BJ (cell line): ENCODE measurements around the gene RIMKLB. TPM values are rescaled to one million over a fixed set of nuclear protein-coding genes. Genes with fewer than 3 reads are reported as not detected.
A peak's percentile ranks its signal among the peaks of the same experiment; 100 is the strongest.
"Not testable (repeated sequence)": the region's sequence is repeated elsewhere in the genome, so short reads cannot be mapped to it uniquely, and the experiment has no call there.

Experiments
- CTCF ChIA-PET: fragments of 350-600 bp; formaldehyde crosslinking; extraction: SDS; loops from one replicate; lab custom pipeline; 2021; ENCODE audit warnings: antibody characterized with exemption, inconsistent platforms; lab: Yijun Ruan, JAX
- POLR2A ChIA-PET: fragments of 300-600 bp; sonication (Branson Sonifier 250); formaldehyde crosslinking; extraction: SDS; loops from one replicate; lab custom pipeline; 2021; ENCODE audit warnings: antibody characterized with exemption; lab: Charles Lee
- DNase-seq: peaks from one replicate; pipeline ENCODE4 v3.0.0-alpha.2; 2011; ENCODE audit warnings: low read depth
- H3K27me3 ChIP-seq: 2 replicates; pipeline ENCODE4 v1.6.0; 2011; ENCODE audit warnings: low read length; ENCODE audit not compliant: control insufficient read depth, insufficient read depth
- H3K36me3 ChIP-seq: 2 replicates; pipeline ENCODE4 v1.5.1; 2011; ENCODE audit warnings: low read length; ENCODE audit not compliant: control insufficient read depth, insufficient read depth
- H3K4me3 ChIP-seq: 2 replicates; pipeline ENCODE4 v1.5.1; 2011; ENCODE audit warnings: low read depth, mild to moderate bottlenecking, control low read depth, low read length
- CTCF ChIP-seq: IDR thresholded peaks from 2 replicates; pipeline ENCODE4 v1.5.1; 2011; ENCODE audit warnings: low read depth, mild to moderate bottlenecking, control low read depth, inconsistent platforms, low read length, moderate library complexity; ENCODE audit not compliant: insufficient read depth
- polyA plus RNA-seq: library from polyadenylated mRNA; depleted of rRNA; stranded (reverse); fragments of >200 nt; gene quantifications from 2 replicates; pipeline ENCODE4 v1.2.3, GENCODE V29; 2011

The RIMKLB gene
- polyA plus RNA-seq, 1 experiment: 9.7 TPM

GRCh38 chr12:8780389-8780788 is 82.6 kb downstream of the RIMKLB start:
- CTCF ChIA-PET: interaction anchor here (0.6 kb wide), 1 partner anchor 131 kb away, joined by 4 read pairs; no protein-coding TSS in a partner anchor
- no peaks in the 10 kb centered on the region for H3K27me3 ChIP-seq

DNA sequence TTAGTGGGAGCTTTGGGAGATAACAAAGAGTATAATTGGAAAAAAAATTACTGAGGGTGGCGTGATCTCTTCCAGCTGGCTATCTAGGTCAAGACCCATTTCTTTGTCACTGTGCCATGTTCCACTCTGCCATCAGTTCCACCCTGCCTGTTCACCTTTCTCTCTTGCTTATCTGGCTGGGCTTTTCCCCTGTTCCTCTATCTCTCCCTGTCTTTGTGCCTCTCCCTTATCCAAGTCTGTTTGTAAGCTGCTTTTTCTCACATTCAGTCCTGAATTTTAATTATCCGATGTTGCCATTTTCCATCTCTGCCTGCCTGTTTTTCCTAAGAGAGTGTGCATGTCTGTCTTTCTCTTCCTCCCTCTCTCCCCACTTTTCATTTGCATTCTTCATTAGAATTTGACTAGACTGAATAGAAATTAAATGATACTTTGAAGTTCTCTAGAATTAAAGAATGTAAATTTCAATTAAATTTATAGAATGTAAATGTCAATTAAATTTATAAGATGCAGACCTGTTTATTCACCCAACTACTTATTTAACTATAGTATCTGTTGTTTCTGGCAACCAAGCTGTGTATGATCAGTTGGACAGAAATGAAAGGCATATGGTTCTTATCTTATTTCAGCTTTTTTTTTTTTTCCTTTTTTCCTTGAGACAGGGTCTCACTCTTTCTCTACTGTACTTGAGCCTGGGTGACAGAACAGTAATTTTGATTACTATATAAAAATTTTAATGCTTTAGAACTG is 83.8 kb downstream of the RIMKLB start:
- H3K4me3 ChIP-seq: no peak overlapping the region
- ChIA-PET CTCF (no interaction called here), POLR2A (no interaction called here)
- H3K27me3 ChIP-seq: no peaks in the 10 kb centered on the region
- TF ChIP-seq CTCF: no peak
- H3K36me3 ChIP-seq: no peaks in the 10 kb centered on the region
- DNase-seq: no peak

More at GRCh38 chr12:8780389-8780788, 82.6 kb downstream of the RIMKLB start:
- DNase-seq: no peak
- TF ChIP-seq CTCF: peak; percentile 39
- no peak overlapping the region for H3K4me3 ChIP-seq
- H3K36me3 ChIP-seq: no peaks in the 10 kb centered on the region
- POLR2A ChIA-PET: no interaction called here

DNA sequence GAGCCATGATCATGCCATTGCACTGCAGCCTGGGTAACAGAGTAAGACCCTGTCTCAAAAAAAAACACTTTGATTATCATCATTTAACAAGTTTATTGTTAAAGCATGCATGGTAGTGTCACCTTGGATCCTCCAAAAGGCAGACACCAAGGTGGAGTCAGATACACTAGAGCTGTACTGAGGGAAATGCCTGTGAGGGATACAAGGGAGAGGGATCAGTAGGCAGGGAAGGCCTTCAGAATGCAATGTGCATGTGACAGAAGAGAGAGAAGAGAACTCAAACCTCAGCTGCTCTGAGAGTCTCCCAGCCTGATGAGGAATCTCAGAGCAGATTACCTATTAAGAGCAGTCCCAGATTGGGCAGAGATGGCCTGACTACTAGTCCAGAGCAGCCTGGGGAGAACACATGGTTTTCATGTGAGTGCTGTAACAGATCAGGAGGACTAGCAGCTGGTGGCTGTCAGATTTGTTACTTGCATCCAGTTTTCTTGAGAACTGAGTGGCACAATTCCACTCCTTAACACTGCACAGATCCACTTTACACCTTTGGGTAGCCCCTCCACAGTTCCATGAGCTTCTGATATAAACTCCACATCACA is 86.6 kb downstream of the RIMKLB start:
- CTCF ChIA-PET: no interaction called here
- POLR2A ChIA-PET: no interaction called here
- no peaks in the 10 kb centered on the region for H3K36me3 ChIP-seq
- no peak overlapping the region for H3K4me3 ChIP-seq
- no peak for DNase-seq
- no peaks in the 10 kb centered on the region for H3K27me3 ChIP-seq
- no peak for TF ChIP-seq CTCF

DNA sequence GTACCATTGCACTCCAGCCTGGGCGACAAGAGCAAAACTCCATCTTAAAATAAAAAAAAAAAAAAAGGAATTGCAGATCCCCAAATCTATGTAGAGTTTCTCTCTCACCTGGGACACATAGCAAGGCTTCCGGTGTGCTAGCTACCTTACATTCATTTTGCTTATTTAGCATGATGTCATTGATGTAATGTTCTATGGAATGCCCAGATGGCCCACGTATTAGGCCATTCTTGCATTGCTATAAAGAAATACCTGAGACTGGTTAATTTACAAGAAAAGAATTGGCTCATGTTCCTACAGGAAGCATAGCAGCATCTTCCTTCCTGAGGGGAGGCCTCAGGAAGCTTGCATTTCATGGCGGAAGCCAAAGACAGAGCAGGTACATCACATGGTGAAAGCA is 87.7 kb downstream of the RIMKLB start:
- H3K4me3 ChIP-seq: no peak overlapping the region
- POLR2A ChIA-PET: interaction anchor here (0.7 kb wide), 1 partner anchor 11 kb away, joined by 3 read pairs; no protein-coding TSS in a partner anchor

DNA sequence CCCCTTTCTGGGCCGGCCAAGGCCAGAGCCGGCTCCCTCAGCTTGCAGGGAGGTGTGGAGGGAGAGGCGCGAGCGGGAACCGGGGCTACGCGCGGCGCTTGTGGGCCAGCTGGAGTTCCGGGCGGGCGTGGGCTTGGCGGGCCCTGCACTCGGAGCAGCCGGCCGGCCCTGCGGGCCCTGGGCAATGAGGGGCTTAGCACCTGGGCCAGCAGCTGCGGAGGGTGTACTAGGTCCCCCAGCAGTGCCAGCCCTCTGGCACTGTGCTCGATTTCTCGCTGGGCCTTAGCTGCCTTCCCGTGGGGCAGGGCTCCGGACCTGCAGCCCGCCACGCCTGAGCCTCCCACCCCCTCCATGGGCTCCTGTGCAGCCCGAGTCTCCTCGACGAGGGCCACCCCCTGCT is 89.4 kb downstream of the RIMKLB start:
- H3K27me3 ChIP-seq, H3K36me3 ChIP-seq, CTCF ChIA-PET, DNase-seq, H3K4me3 ChIP-seq, POLR2A ChIA-PET: not testable (repeated sequence)

More for the DNA sequence above, 87.7 kb downstream of the RIMKLB start:
- Histone ChIP-seq H3K27me3 (no peaks in the 10 kb centered on the region), H3K36me3 (no peaks in the 10 kb centered on the region)
- CTCF ChIA-PET: no interaction called here
- no peak for DNase-seq
- no peak for TF ChIP-seq CTCF

- CTCF ChIA-PET, DNase-seq, H3K4me3 ChIP-seq, POLR2A ChIA-PET, H3K36me3 ChIP-seq, H3K27me3 ChIP-seq: not testable (repeated sequence)
Observed at GRCh38 chr12:8788706-8789105, 90.9 kb downstream of the RIMKLB start.

DNA sequence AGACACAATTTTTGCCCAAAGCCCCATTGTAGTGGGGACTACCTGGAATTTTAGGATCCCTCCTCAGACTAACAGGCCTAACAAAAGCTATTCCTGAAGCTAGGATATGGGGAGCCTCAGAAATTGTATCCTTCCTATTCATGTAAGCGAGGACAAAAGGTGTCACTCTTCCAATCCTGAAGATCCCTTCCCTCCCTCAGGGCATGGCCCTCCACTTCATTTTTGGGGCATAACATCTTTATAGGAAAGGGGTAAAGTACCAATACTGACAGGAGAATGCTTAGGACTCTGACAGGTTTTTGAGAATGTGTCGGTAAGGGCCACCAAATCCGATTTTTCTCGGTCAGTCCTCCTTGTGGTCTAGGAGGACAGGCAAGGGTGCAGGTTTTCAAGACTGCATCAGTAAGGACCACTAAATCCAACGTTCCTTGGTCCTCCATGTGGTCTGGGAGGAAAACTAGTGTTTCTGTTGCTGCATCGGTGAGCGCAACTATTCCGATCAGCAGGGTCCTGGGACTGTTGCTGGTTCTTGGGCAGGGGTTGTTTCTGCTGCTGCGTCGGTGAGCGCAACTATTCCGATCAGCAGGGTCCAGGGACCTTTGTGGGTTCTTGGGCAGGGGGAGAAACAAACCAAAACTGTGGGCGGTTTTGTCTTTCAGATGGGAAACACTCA is 91.7 kb downstream of the RIMKLB start:
- H3K36me3 ChIP-seq, DNase-seq, CTCF ChIA-PET, POLR2A ChIA-PET, H3K27me3 ChIP-seq, H3K4me3 ChIP-seq: not testable (repeated sequence)

GRCh38 chr12:8793226-8793625 is 95.4 kb downstream of the RIMKLB start:
- DNase-seq, H3K4me3 ChIP-seq, POLR2A ChIA-PET, H3K27me3 ChIP-seq, H3K36me3 ChIP-seq: not testable (repeated sequence)
- CTCF ChIA-PET: interaction anchor here (1.3 kb wide), 1 partner anchor 15 kb away, joined by 3 read pairs; no protein-coding TSS in a partner anchor
